Raji (cell line): Measurements from ENCODE around the gene NFKBIL1.
A peak's percentile ranks its signal among the peaks of the same experiment; 100 is the strongest.

Experiments used
- POLR2A ChIP-seq: IDR thresholded peaks from 2 replicates; pipeline ENCODE4 v1.6.1; 2011; ENCODE audit warnings: low read depth, low read length, control low read depth; ENCODE audit not compliant: insufficient read depth

Gene NFKBIL1

GRCh38 chr6:31546958-31547726 lies at the start of gene NFKBIL1:
Gene NFKBIL1, plus strand, starts transcription at chr6:31547608. Its CDS starts 87 bp downstream, at chr6:31547695.
- peak; percentile 55 for TF ChIP-seq POLR2A

- TF ChIP-seq POLR2A, result no peak
Measured at GRCh38 chr6:31498748-31499147, 48.7 kb upstream of the NFKBIL1 start.

- TF ChIP-seq POLR2A, result no peak
Measured at GRCh38 chr6:31502586-31502985, 44.8 kb upstream of the NFKBIL1 start.

GRCh38 chr6:31510007-31510406 lies 37.4 kb upstream of the NFKBIL1 start:
- no peak for TF ChIP-seq POLR2A

- no peak for TF ChIP-seq POLR2A
Measured at GRCh38 chr6:31513456-31514165, 33.8 kb upstream of the NFKBIL1 start.

GRCh38 chr6:31521835-31522234 lies 25.6 kb upstream of the NFKBIL1 start:
- no peak for TF ChIP-seq POLR2A

- TF ChIP-seq POLR2A, result no peak
Measured at GRCh38 chr6:31525553-31525931, 21.9 kb upstream of the NFKBIL1 start.

- no peak for TF ChIP-seq POLR2A
Measured at GRCh38 chr6:31525932-31526591, 21.3 kb upstream of the NFKBIL1 start.

GRCh38 chr6:31528307-31528777 lies 19.1 kb upstream of the NFKBIL1 start:
- no peak for TF ChIP-seq POLR2A

- no peak for TF ChIP-seq POLR2A
Measured at GRCh38 chr6:31528821-31529328, 18.5 kb upstream of the NFKBIL1 start, which contains the start of gene MCCD1. Gene MCCD1, plus strand, starts transcription at chr6:31528962. Its CDS starts 53 bp downstream, at chr6:31529015.

GRCh38 chr6:31529329-31530150 lies 17.9 kb upstream of the NFKBIL1 start:
- no peak for TF ChIP-seq POLR2A

GRCh38 chr6:31530659-31531058 lies 16.7 kb upstream of the NFKBIL1 start:
- TF ChIP-seq POLR2A, result no peak

- no peak for TF ChIP-seq POLR2A
Measured at GRCh38 chr6:31531162-31531561, 16.2 kb upstream of the NFKBIL1 start.
